A549 (cell line): Measurements from ENCODE around the gene CD79B. TPM values are rescaled to one million over a fixed set of nuclear protein-coding genes. Genes with fewer than 3 reads are reported as not detected.

Source experiments
- ATAC-seq, 2 experiments: fragments of 200-7000 bp in 1 of 2; fragments of >200 bp in 1 of 2; cut with Nextera tagmentation in 1 of 2; cut with Tn5 transposase in 1 of 2; 3 replicates each; pipeline versions ENCODE4 v1.8.0 to v1.9.1; 2018 to 2020; ENCODE audit warnings: mild to moderate bottlenecking in 1 of 2, moderate library complexity in 1 of 2
- CTCF ChIA-PET: fragments of 300-600 bp; sonication (Branson Sonifier 250); formaldehyde crosslinking; extraction: SDS; loops from one replicate; lab custom pipeline; 2021; ENCODE audit warnings: antibody characterized with exemption, inconsistent platforms; lab: Yijun Ruan, JAX
- POLR2A ChIA-PET: fragments of 350-600 bp; formaldehyde crosslinking; extraction: SDS; loops from one replicate; lab custom pipeline; 2021; ENCODE audit warnings: antibody characterized with exemption, inconsistent platforms; lab: Yijun Ruan, JAX
- DNase-seq, 2 experiments: peaks; one replicate each; pipeline versions ENCODE4 v3.0.0 to v3.0.0-alpha.2; 2011 to 2016; ENCODE audit warnings: low read depth in 1 of 2, low spot score in 1 of 2
- FAIRE-seq: peaks from 2 replicates; lab custom pipeline; 2011; peaks lifted over from hg19 to GRCh38; lab: Jason Lieb, UNC
- H3K27ac ChIP-seq, 2 experiments: fragments of >200 bp; sonication (Bioruptor Twin); formaldehyde crosslinking; 3 replicates each; pipeline ENCODE4 v1.5.1; 2016 to 2017
- H3K4me1 ChIP-seq: fragments of >200 bp; sonication (Bioruptor Twin); formaldehyde crosslinking; 3 replicates; pipeline ENCODE4 v1.6.1; 2016
- H3K4me2 ChIP-seq: fragments of >200 bp; sonication (Bioruptor Twin); formaldehyde crosslinking; 3 replicates; pipeline ENCODE4 v1.6.1; 2016
- H3K4me3 ChIP-seq: fragments of >200 bp; sonication (Bioruptor Twin); formaldehyde crosslinking; 3 replicates; pipeline ENCODE4 v1.5.1; 2016
- H3K9me3 ChIP-seq: fragments of >200 bp; sonication (Bioruptor Twin); formaldehyde crosslinking; 3 replicates; pipeline ENCODE4 v1.6.1; 2016
- CBX2 ChIP-seq: fragments of 200-600 bp; sonication (generic); IDR thresholded peaks from 2 replicates; pipeline ENCODE4 v1.6.1; 2016; ENCODE audit warnings: low read depth, mild to moderate bottlenecking, borderline replicate concordance
- CBX8 ChIP-seq: fragments of 200-600 bp; sonication (generic); IDR thresholded peaks from 2 replicates; pipeline ENCODE4 v1.6.1; 2016
- CEBPB ChIP-seq, 2 experiments: fragments of >200 bp in 1 of 2; sonication (Bioruptor Twin) in 1 of 2; formaldehyde crosslinking in 1 of 2; IDR thresholded peaks; 2 replicates each; pipeline ENCODE4 v1.6.1; 2012 to 2016
- EP300 ChIP-seq, 2 experiments: fragments of >200 bp; sonication (Bioruptor Twin); formaldehyde crosslinking; IDR thresholded peaks; 2 replicates in 1 of 2; 3 replicates in 1 of 2; pipeline ENCODE4 v1.6.1; 2016 to 2017
- HDAC2 ChIP-seq: fragments of 200-600 bp; sonication (generic); IDR thresholded peaks from 2 replicates; pipeline ENCODE4 v1.6.1; 2016
- HOXA7 ChIP-seq: fragments of 250-450 bp; sonication (Bioruptor Pico); IDR thresholded peaks from 2 replicates; pipeline ENCODE4 v1.5.0; 2020; ENCODE audit warnings: mild to moderate bottlenecking, moderate library complexity
- HOXB5 ChIP-seq: fragments of 250-450 bp; sonication (Bioruptor Pico); IDR thresholded peaks from 2 replicates; pipeline ENCODE4 v1.5.0; 2020; ENCODE audit warnings: mild to moderate bottlenecking, moderate library complexity
- KDM1A ChIP-seq: fragments of 200-600 bp; sonication (generic); IDR thresholded peaks from 2 replicates; pipeline ENCODE4 v1.6.1; 2016; ENCODE audit warnings: low read depth, mild to moderate bottlenecking
- MYC ChIP-seq: IDR thresholded peaks from 2 replicates; pipeline ENCODE4 v1.6.1; 2012; ENCODE audit warnings: mild to moderate bottlenecking, inconsistent platforms, low read length, improper control_type of control experiment, borderline replicate concordance
- NFE2L2 ChIP-seq: fragments of 150-350 bp; conservative IDR thresholded peaks from 2 replicates; pipeline ENCODE4 v1.6.1; 2014; ENCODE audit warnings: low read length
- NR3C1 ChIP-seq: fragments of >200 bp; sonication (Bioruptor Twin); formaldehyde crosslinking; IDR thresholded peaks from 3 replicates; pipeline ENCODE4 v1.6.1; 2017
- PHF8 ChIP-seq: fragments of 200-600 bp; sonication (generic); IDR thresholded peaks from 2 replicates; pipeline ENCODE4 v1.6.1; 2016; ENCODE audit warnings: low read depth, mild to moderate bottlenecking, antibody characterized with exemption, moderate library complexity, borderline replicate concordance
- POLR2AphosphoS2 ChIP-seq: conservative IDR thresholded peaks from 2 replicates; pipeline ENCODE4 v1.6.1; 2012; ENCODE audit warnings: low read length, improper control_type of control experiment, inconsistent platforms
- RAD21 ChIP-seq, 2 experiments: fragments of >200 bp in 1 of 2; sonication (Bioruptor Twin) in 1 of 2; formaldehyde crosslinking in 1 of 2; IDR thresholded peaks in 1 of 2; conservative IDR thresholded peaks in 1 of 2; 2 replicates in 1 of 2; 3 replicates in 1 of 2; pipeline ENCODE4 v1.6.1; 2012 to 2018; ENCODE audit warnings: inconsistent platforms in 1 of 2
- RARB ChIP-seq: fragments of 250-450 bp; sonication (Bioruptor Pico); IDR thresholded peaks from 2 replicates; pipeline ENCODE4 v1.8.0; 2021; ENCODE audit warnings: mild to moderate bottlenecking, moderate library complexity
- REST ChIP-seq: fragments of 200-600 bp; sonication (generic); IDR thresholded peaks from 2 replicates; pipeline ENCODE4 v1.6.1; 2016; ENCODE audit warnings: antibody characterized with exemption, mild to moderate bottlenecking, moderate library complexity
- RNF2 ChIP-seq: fragments of 200-600 bp; sonication (generic); IDR thresholded peaks from 2 replicates; pipeline ENCODE4 v1.6.1; 2016; ENCODE audit warnings: low read depth, mild to moderate bottlenecking, antibody characterized with exemption, moderate library complexity, borderline replicate concordance
- SREBF2 ChIP-seq: fragments of 450-650 bp; IDR thresholded peaks from 2 replicates; pipeline ENCODE4 v1.6.1; 2014; ENCODE audit warnings: mild to moderate bottlenecking, moderate library complexity
- ZNF302 ChIP-seq: fragments of 250-450 bp; sonication (Bioruptor Pico); IDR thresholded peaks from 2 replicates; pipeline ENCODE4 v1.9.0; 2021; ENCODE audit warnings: inconsistent platforms, mild to moderate bottlenecking, moderate library complexity
- WGBS: methylation state at CpG from one replicate; pipeline ENCODE4 v1.1.6; 2017; ENCODE audit errors: missing lambda C conversion rate; 5-methylcytosine and 5-hydroxymethylcytosine counted together
- polyA plus RNA-seq, 4 experiments: library from polyadenylated mRNA; depleted of rRNA in 3 of 4; stranded (reverse); fragments of >200 nt; fragmentation: RNase III in 1 of 4; extraction: RNeasy Plus Mini Kit Qiagen cat#74134 plus additional on column Dnase treatment in 1 of 4; gene quantifications; 2 replicates in 3 of 4; 3 replicates in 1 of 4; pipeline ENCODE4 v1.2.3, GENCODE V29; 2011 to 2017
- TF ChIP-seq, protein P1 (sequence below): IDR thresholded peaks from 2 replicates; pipeline ENCODE4 v1.6.1; 2012; ENCODE audit warnings: low read depth, borderline replicate concordance
- TF ChIP-seq, protein P2 (sequence below): IDR thresholded peaks from 2 replicates; pipeline ENCODE4 v1.6.1; 2012
- TF ChIP-seq, protein P3 (sequence below): fragments of >200 bp; sonication (Bioruptor Twin); formaldehyde crosslinking; IDR thresholded peaks from 2 replicates; pipeline ENCODE4 v1.6.1; 2016
- TF ChIP-seq, protein P4 (sequence below): fragments of 250-450 bp; sonication (Bioruptor Pico); IDR thresholded peaks from 2 replicates; pipeline ENCODE4 v1.5.0; 2021; ENCODE audit warnings: mild to moderate bottlenecking, moderate library complexity, borderline replicate concordance

The CD79B gene
- polyA plus RNA-seq, 2 of the 4 experiments (the other 2 are of a cell fraction) = 0.14 TPM; not detected in 1

DNA sequence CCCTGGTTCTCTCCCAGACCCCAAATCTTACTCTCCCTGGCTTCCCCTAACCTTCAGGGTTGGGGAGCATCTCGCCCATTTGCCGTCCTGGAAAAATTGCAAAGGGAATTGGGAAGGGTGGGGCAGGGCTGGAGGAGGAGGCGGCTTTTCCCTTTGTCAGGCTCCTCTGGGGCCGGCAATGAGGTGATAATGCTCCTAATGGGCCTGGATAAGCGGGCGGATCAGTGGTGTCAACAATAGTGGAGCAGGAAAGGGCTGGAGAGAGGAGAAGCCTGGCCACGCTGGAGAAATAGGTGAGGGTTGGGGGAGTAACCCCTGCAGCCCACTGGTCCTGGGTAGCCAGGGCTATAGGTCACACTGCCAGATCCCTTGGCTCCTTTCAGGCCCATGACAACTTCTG lies 28.3 kb upstream of the CD79B start:
- POLR2A ChIA-PET = no interaction called here
- CTCF ChIA-PET = interaction anchor here (0.9 to 2.1 kb wide), 8 partner anchors 8 to 75 kb away, joined by 3 to 9 read pairs (median 6); partner anchors contain the start of gene GH1

GRCh38 chr17:63960006-63960405 lies 27.9 kb upstream of the CD79B start:
- Histone ChIP-seq H3K27ac (no peak overlapping the region), H3K4me3 (no peak overlapping the region), H3K4me1 (peaks cover 10% of the 10 kb centered on the region; the same call in 2 of the 3 replicates), H3K4me2 (no peak overlapping the region), H3K9me3 (no peaks in the 10 kb centered on the region)
- TF ChIP-seq, protein P1, sequence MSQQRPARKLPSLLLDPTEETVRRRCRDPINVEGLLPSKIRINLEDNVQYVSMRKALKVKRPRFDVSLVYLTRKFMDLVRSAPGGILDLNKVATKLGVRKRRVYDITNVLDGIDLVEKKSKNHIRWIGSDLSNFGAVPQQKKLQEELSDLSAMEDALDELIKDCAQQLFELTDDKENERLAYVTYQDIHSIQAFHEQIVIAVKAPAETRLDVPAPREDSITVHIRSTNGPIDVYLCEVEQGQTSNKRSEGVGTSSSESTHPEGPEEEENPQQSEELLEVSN = no peak
- TF ChIP-seq NFE2L2 (no peak), NR3C1 (no peak), SREBF2 (no peak), EP300 (IDR thresholded peaks at IDR 0.05) (no peak), MYC (no peak), CBX8 (no peak)
- TF ChIP-seq, protein P2, sequence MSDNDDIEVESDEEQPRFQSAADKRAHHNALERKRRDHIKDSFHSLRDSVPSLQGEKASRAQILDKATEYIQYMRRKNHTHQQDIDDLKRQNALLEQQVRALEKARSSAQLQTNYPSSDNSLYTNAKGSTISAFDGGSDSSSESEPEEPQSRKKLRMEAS = no peak
- FAIRE-seq = no peak
- no peak for DNase-seq
- no peak for ATAC-seq
- 80% methylated on average over 9 of the region's 9 CpGs for WGBS
- ChIA-PET POLR2A (no interaction called here), CTCF (interaction anchor here (1.1 to 6.3 kb wide), 7 partner anchors 8 to 173 kb away, joined by 3 to 56 read pairs (median 5); no protein-coding TSS in a partner anchor)

More for the DNA sequence above, 28.3 kb upstream of the CD79B start:
- Histone ChIP-seq H3K4me2 (no peak overlapping the region), H3K9me3 (no peaks in the 10 kb centered on the region), H3K27ac (no peak overlapping the region), H3K4me3 (no peak overlapping the region), H3K4me1 (peaks cover 10% of the 10 kb centered on the region; the same call in 2 of the 3 replicates)
- no peak for FAIRE-seq
- no peak for DNase-seq
- ATAC-seq = no peak
- 86% methylated on average over 7 of the region's 7 CpGs for WGBS
- no peak for TF ChIP-seq CEBPB (IDR thresholded peaks at IDR 0.05)
- no peak for TF ChIP-seq KDM1A
- TF ChIP-seq MYC = no peak
- TF ChIP-seq POLR2AphosphoS2 = no peak
- TF ChIP-seq, protein P3, sequence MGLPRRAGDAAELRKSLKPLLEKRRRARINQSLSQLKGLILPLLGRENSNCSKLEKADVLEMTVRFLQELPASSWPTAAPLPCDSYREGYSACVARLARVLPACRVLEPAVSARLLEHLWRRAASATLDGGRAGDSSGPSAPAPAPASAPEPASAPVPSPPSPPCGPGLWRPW = no peak
- TF ChIP-seq NR3C1 = no peak
- TF ChIP-seq RARB (CRISPR knock-in tag) = no peak
- no peak for TF ChIP-seq HDAC2
- no peak for TF ChIP-seq HOXA7 (CRISPR knock-in tag)
- TF ChIP-seq CBX2 = no peak
- no peak for TF ChIP-seq ZNF302 (CRISPR knock-in tag)
- TF ChIP-seq HOXB5 (CRISPR knock-in tag) = no peak
- TF ChIP-seq, protein P4, sequence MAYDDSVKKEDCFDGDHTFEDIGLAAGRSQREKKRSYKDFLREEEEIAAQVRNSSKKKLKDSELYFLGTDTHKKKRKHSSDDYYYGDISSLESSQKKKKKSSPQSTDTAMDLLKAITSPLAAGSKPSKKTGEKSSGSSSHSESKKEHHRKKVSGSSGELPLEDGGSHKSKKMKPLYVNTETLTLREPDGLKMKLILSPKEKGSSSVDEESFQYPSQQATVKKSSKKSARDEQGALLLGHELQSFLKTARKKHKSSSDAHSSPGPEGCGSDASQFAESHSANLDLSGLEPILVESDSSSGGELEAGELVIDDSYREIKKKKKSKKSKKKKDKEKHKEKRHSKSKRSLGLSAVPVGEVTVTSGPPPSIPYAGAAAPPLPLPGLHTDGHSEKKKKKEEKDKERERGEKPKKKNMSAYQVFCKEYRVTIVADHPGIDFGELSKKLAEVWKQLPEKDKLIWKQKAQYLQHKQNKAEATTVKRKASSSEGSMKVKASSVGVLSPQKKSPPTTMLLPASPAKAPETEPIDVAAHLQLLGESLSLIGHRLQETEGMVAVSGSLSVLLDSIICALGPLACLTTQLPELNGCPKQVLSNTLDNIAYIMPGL = no peak
- no peak for TF ChIP-seq NFE2L2
- no peak for TF ChIP-seq PHF8
- TF ChIP-seq REST = no peak
- TF ChIP-seq RNF2 = no peak
- no peak for TF ChIP-seq RAD21 (conservative IDR thresholded peaks at IDR 0.05 in 1 of 2, IDR thresholded peaks at IDR 0.05 in 1 of 2)
